Heart left ventricle (tissue), 16 donors: ENCODE data around the gene TRIM17. TPM values are rescaled to one million over a fixed set of nuclear protein-coding genes. Genes with fewer than 3 reads are reported as not detected.

Experiments used
- ATAC-seq, 4 donors: fragments of 200-7000 bp; cut with Tn5 transposase; one replicate each; pipeline ENCODE4 v1.9.1; 2020 to 2022; ENCODE audit warnings: moderate library complexity in 4 of 4, mild to moderate bottlenecking in 3 of 4, moderate number of reproducible peaks in 1 of 4
- DNase-seq, 5 donors: peaks; one replicate each; pipeline ENCODE4 v3.0.0-alpha.2; 2020
- H3K27ac ChIP-seq, 12 donors: fragments of 200-600 bp; sonication (generic) in 4 of 12; one replicate each; pipeline versions ENCODE4 v1.5.0 to v1.8.0; 2016 to 2022; ENCODE audit warnings: mild to moderate bottlenecking in 2 of 12
- H3K27me3 ChIP-seq, 9 donors: fragments of 200-600 bp; sonication (generic) in 2 of 9; one replicate each; pipeline versions ENCODE4 v1.5.1 to v1.8.0; 2016 to 2022; ENCODE audit warnings: mild to moderate bottlenecking in 3 of 9
- H3K36me3 ChIP-seq, 9 donors: fragments of 200-600 bp; sonication (generic) in 2 of 9; one replicate each; pipeline versions ENCODE4 v1.5.0 to v1.8.0; 2018 to 2022; ENCODE audit warnings: mild to moderate bottlenecking in 2 of 9
- H3K4me1 ChIP-seq, 12 donors: fragments of 200-600 bp; sonication (generic) in 4 of 12; one replicate each; pipeline versions ENCODE4 v1.5.0 to v1.8.0; 2016 to 2022; ENCODE audit warnings: mild to moderate bottlenecking in 3 of 12
- H3K4me3 ChIP-seq, 12 donors: fragments of 200-600 bp; sonication (generic) in 4 of 12; one replicate each; pipeline versions ENCODE4 v1.5.0 to v1.8.0; 2017 to 2022; ENCODE audit warnings: mild to moderate bottlenecking in 9 of 12, moderate library complexity in 4 of 12
- H3K9me3 ChIP-seq, 12 donors: fragments of 200-600 bp; sonication (generic) in 4 of 12; one replicate each; pipeline versions ENCODE4 v1.5.0 to v1.8.0; 2016 to 2022; ENCODE audit warnings: mild to moderate bottlenecking in 1 of 12
- CTCF ChIP-seq, 12 donors: fragments of 200-600 bp; sonication (generic) in 4 of 12; IDR thresholded peaks; one replicate each; pipeline versions ENCODE4 v1.5.0 to v1.8.0; 2018 to 2022; ENCODE audit warnings: antibody characterized with exemption in 12 of 12, mild to moderate bottlenecking in 5 of 12
- POLR2A ChIP-seq, 2 donors: fragments of 450-650 bp; IDR thresholded peaks; one replicate each; pipeline ENCODE4 v1.6.1; 2017; ENCODE audit warnings: antibody characterized with exemption in 2 of 2, mild to moderate bottlenecking in 2 of 2, moderate library complexity in 2 of 2
- WGBS, 4 donors: extraction: QIAGEN DNeasy Blood & Tissue Kit in 2 of 4; methylation state at CpG; one replicate each; pipeline versions ENCODE4 v1.1.5 to v1.1.7; 2013 to 2018; 5-methylcytosine and 5-hydroxymethylcytosine counted together
- intact Hi-C, 10 donors: fragments of 100-400 bp; cut with DNase I; formaldehyde crosslinking; loops; one replicate each; pipeline versions ENCODE4 v1.11.1 to v1.14.2; 2022
- polyA plus RNA-seq, 2 donors: library from polyadenylated mRNA; stranded (reverse); fragments of 200-250 nt; gene quantifications; one replicate each; pipeline ENCODE4 v1.2.3, GENCODE V29; 2013
- total RNA-seq, 9 donors: library from RNA; depleted of rRNA in 2 of 9; stranded (reverse); fragments of >200 nt in 2 of 9; fragmentation: NEBNext Ultra II Directional in 3 of 9; extraction: Animal tissue kit (Norgen Biotek cat#: 25700) in 3 of 9; gene quantifications; one replicate each; pipeline versions ENCODE4 v1.1.0 to v1.2.4, GENCODE V29; 2016 to 2023
- donor health status: ischemic (EF 13 %, LVEDD 7.1; RV severe dilation, severe dysfunction).
- donor health status: healthy with polysubstance abuse.
- donor health status: DM: no; HTN: yes; CAD: no.
- donor health status: DM: no; HTN: no; CAD: no.
- donor health status: ischemic (EF 25% LVEDD 6.9; RV normal size, moderate dysfunction).
- donor health status: ischemic (EF 25% LVEDD 5.7; RV mildly dilated, moderate dysfunction).
- donor health status: healthy.
- donor health status: DM: yes; HTN: yes; CAD: no.
- donor health status: ischemic (EF 35%, LVEDD 5.7; RV mildly dilated, moderate dysfunction).
- donor health status: nonischemic (EF 11% LVEDD 7.7; RV severe dilation, severe dysfunction).
- donor health status: DM: yes; HTN: yes; CAD: no.
- donor health status: PGD.
- donor health status: ischemic (EF 29% LVEDD 5.4; RV normal size, mild dysfunction).
- donor health status: nonischemic (EF 23%, LVEDD 6.1; RV moderate dilation, normal function).

Gene TRIM17
- total and polyA plus RNA-seq, 11 donors = 0.08 to 1.7 (median 0.39) TPM; not detected in 3

- Histone ChIP-seq H3K27me3 (peaks cover 0 to 37% (median 26%) of the 10 kb centered on the region in 9 donors), H3K27ac (no peak overlapping the region)
- intact Hi-C loops = no loop called here
Observed at GRCh38 chr1:228415221-228415620, 1.4 kb downstream of the TRIM17 start.

DNA sequence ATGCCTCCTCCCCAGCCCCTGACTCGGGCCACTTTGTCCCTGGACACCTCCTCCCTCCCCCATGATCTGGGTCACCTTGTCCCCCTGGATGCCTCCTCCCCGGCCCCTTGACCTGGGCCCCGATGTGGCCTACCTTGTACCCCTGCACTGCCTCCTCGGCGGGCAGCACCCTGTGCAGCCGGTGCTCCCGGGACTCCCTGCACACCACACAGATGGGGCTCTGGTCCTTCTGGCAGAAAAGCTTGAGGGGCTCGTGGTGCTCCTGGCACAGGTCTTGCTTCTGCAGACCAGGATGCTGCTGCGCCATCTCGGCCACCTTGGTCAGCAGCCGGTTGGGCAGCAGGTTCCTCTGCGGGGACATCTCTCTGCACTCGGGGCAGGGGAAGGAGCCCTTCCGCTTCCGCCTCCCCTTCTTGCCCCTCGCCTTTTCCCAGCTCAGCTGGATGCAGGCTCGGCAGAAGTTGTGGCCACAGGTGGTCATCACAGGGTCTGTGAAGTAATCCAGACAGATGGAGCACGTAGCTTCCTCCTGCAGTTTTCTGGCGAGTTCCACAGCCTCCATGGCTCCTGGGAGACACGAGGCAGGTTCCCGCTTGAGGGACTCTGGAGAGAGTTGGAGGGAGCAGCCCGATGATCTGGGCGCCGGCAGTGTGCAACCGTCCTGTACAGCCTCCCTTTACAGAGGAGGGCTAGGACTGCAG is 2.0 kb downstream of the TRIM17 start:
- no peak overlapping the region for H3K4me3 ChIP-seq
- no peaks in the 10 kb centered on the region for H3K9me3 ChIP-seq
- peak in 2 of 4 donors; percentile 3 to 9 for ATAC-seq
- peaks cover 0 to 4% (median 0%) of the 10 kb centered on the region in 9 donors for H3K36me3 ChIP-seq
- WGBS, 4 donors = 73 to 81% (median 77%) methylated on average over 18 to 25 of the region's 25 CpGs
- H3K27me3 ChIP-seq = peaks cover 0 to 37% (median 26%) of the 10 kb centered on the region in 9 donors
- no peak for TF ChIP-seq POLR2A (IDR thresholded peaks at IDR 0.05)
- TF ChIP-seq CTCF (IDR thresholded peaks at IDR 0.05) = no peak
- intact Hi-C loops = no loop called here
- no peak overlapping the region for H3K27ac ChIP-seq
- no peak for DNase-seq
- H3K4me1 ChIP-seq = peaks cover 3 to 22% (median 13%) of the 10 kb centered on the region in 12 donors

More at GRCh38 chr1:228415221-228415620, 1.4 kb downstream of the TRIM17 start:
- peaks cover 3 to 22% (median 13%) of the 10 kb centered on the region in 12 donors for H3K4me1 ChIP-seq
- H3K4me3 ChIP-seq = no peak overlapping the region
- H3K9me3 ChIP-seq = no peaks in the 10 kb centered on the region
- peaks cover 0 to 4% (median 0%) of the 10 kb centered on the region in 9 donors for H3K36me3 ChIP-seq
- ATAC-seq (peak in 1 of 4 donors; percentile 21), DNase-seq (no peak)
- 54 to 67% (median 57%) methylated on average over 7 of the region's 7 CpGs for WGBS, 4 donors
- TF ChIP-seq CTCF (IDR thresholded peaks at IDR 0.05) (no peak), POLR2A (IDR thresholded peaks at IDR 0.05) (no peak)

- Histone ChIP-seq H3K4me3 (no peak overlapping the region), H3K27me3 (peaks cover 0 to 35% (median 24%) of the 10 kb centered on the region in 9 donors), H3K27ac (no peak overlapping the region), H3K9me3 (no peaks in the 10 kb centered on the region), H3K4me1 (peaks cover 3 to 25% (median 13%) of the 10 kb centered on the region in 12 donors), H3K36me3 (peaks cover 0 to 4% (median 0%) of the 10 kb centered on the region in 9 donors)
- intact Hi-C loops = no loop called here
- ATAC-seq (no peak), DNase-seq (peak in 1 of 5 donors; percentile 6)
- 87 to 90% (median 88%) methylated on average over 9 to 10 of the region's 10 CpGs for WGBS, 4 donors
- TF ChIP-seq POLR2A (IDR thresholded peaks at IDR 0.05) = no peak
- TF ChIP-seq CTCF (IDR thresholded peaks at IDR 0.05) = no peak
Observed at GRCh38 chr1:228413241-228414010, 3.2 kb downstream of the TRIM17 start.
